NCI-H226 (cell line): ENCODE data around the gene SMIM31.

Experiments used
- DNase-seq: peaks from one replicate; pipeline ENCODE4 v3.0.0-alpha.2; 2015

The SMIM31 gene

DNA sequence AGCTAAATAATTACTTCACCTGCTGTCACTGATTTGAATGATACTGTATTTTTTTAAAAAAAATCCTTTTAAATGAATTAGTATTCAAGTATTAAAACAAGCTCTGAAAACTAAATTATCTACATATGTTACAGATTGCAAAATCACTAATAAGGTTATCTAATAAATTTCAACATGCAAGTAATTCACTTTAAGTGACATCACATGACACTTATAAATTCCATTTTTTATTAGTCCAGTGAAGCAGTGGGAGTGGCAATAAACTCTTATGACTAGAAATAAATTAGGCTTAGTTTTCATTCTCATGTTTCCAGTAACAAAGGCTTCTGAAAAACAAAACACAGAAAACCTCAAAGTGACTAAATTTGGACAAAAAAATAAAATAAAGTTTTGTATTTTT is 36.3 kb downstream of the SMIM31 start:
- DNase-seq: no peak

DNA sequence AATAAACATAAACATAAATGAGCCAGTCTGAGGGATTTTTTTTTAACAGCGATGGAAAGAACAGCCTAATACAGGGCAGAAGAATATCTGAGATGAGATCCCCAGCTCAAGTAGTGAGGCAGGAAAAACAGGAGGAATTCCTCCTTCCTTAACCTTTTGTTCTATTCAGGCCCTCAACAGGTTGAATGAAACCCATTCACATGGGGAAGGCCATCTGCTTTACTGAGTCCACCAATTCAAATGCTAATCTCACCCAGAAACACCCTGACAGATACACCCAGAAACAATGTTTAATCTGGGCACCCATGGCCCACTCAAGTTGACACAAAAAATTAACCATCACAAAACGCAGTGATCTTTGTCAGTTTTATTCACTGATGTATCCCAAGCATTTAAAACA is 45.5 kb downstream of the SMIM31 start:
- DNase-seq: no peak

DNA sequence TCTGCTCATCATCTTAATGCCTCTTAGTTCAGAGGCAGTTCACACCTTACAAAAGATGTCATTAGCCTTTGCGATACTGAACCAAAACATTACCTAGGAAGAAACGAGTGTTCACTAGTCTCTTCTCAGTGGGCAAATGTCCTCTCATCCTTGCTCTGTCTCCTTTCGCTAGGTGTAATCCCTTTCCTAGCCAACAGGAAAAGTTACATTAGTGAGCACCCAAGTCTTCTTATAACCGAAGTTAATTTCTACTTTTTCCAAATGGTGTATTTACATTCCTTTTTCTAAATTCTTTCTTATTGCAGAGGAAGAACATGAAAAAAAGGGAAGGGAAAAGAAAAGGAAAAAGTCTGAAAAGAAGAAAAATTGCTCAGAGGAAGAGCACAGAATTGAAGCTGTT is 46.9 kb downstream of the SMIM31 start:
- no peak for DNase-seq

DNA sequence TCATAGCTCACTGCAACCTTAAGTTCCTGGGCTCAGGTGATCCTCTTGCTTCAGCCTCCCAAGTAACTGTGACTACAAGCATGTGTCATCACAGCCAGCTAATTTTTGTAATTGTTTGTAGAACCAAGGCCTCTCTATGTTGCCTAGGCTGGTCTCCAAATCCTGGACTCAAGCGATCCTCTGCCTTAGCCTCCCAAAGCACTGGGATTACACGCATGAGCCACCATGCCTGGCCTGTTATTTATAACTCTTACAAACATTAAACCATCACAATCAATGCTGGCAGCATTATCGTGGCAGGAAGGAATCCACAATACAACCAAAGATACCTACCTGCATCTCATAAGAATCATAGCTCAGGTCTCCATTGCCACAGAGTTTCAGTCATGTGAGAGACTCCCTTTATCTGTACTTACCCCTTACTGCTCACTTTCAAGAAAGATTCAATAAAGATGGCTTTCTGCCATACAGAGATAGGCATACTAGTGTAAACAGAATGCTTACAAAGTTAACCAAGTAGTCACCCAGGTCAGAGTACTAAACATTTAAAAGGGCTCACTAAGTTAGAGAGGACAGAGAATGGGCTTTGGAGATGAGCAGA is 48.5 kb downstream of the SMIM31 start:
- DNase-seq: no peak

DNA sequence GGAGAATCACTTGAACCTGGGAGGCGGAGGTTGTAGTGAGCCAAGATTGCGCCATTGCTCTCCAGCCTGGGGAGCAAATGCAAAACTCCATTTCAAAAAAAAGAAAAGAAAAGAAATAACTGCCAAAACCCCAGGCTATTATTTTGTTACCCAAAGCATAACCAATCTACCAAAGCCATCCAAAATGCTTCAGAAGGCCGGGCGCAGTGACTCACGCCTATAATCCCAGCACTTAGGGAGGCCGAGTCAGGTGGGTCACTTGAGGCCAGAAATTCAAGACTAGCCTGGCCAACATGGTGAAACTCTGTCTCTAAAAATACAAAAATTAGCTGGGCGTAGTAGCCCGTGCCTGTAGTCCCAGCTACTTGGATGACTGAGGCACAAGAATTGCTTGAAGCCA is 49.8 kb downstream of the SMIM31 start:
- no peak for DNase-seq

DNA sequence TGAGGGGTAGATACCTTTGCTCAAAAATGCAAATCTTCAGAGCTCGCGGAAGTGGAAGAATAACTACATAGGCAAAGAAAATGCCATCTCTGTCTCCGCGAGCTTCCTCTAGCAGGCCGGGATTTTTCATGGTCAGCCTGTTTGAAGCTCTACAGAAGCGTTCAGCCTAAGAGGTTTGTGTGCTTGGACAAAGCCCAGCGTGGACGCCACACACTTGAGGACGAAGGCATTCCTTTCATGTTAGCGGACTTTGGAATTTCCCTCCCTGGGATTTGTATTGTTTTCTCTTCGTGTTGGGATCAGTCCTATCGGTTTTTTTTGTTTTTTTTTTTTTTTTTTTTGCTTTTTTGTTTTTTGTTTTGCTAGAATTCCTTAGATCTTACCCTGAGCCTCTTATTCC is 53.7 kb downstream of the SMIM31 start:
- DNase-seq: no peak

DNA sequence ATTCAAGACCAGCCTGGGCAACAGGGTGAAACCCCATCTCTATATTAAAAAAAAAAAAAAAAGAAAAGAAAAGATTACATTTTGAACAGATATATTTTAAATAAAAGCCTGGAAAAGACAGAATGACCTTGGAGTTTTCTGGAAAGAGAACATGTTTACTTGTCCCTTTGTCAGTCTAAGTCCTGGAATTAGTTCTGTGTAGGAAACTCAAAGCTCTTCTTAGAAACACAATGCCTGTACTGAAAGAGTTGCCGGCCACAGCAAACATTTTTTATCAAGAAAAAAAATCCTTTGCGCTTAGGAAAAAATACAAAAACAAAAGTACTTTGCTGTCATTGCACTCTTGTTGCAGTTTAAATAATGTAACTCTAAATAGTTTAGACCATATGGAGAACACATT is 59.6 kb downstream of the SMIM31 start:
- DNase-seq: no peak

DNA sequence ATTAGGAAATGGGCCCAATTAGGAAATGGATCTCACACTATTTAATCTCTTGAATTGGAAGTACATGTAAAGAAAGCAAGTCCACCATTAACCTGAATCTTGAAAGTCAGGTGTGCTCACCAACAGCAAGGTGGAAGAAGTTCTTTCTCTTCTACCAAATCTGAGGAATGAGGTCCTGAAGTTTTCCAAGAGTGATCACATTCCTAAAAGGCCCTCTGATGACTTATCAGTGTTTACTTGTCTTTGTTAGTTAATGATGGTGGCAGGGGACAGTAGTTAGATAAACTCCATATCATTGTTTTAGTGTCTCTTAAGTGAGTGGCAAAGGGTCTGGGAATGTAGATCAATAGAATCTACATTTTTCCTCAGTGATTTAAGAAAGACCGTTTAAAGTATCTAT is 61.8 kb downstream of the SMIM31 start:
- no peak for DNase-seq

DNA sequence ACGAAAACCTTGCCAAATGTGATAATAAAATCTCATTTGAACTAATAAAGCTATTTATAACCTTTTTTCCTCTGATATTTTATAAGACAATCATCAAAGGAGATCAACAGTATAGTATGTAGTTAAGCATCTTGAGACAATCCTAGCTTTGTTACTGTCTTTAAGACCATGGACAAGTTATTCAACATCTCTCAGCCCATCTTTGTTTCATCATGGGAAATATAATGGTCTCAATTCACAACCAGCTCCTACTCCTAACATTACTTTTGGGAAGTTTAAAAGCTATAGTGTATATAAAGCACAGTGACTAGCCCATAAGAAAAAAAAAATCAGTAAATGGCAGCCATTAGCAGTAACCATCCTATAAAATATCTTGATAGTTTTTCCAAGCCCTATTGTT is 65.4 kb downstream of the SMIM31 start:
- DNase-seq: no peak

DNA sequence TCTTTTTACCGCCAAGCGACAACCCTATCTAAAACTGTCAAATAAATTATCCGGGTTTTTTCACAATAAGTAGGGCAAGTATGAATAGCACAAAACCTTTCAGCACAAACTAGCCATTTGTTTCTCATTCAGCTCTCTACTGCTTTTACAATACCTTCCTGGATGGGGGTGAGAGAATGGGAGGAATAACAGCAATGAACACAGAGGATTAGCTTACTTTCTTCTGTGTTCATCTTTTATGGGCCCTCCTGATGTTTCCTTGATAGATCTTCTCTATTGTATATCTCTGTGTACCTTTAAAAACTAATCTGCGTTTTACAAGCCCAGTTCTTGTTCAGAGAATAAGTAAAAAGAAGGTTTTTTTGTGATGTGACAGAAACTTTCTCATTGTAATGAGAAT is 67.8 kb downstream of the SMIM31 start:
- DNase-seq: no peak

DNA sequence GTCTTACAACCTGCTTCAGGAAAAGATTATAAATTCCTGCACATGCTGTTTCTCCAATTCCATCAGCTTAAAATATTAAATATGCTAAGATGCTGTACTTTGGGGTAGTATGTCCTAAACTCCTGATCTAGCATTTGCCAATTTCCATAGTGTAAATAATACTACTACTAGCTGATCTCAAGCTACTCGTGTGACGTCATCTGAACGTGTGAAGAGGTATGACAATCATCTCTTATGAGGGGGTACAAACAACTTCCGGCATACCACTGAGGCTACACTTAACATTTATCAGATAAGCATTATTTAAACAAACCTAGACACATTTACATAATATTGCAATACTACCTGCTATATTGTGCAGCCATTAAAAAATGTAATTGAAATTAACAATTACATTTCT is 70.7 kb downstream of the SMIM31 start:
- DNase-seq: no peak

DNA sequence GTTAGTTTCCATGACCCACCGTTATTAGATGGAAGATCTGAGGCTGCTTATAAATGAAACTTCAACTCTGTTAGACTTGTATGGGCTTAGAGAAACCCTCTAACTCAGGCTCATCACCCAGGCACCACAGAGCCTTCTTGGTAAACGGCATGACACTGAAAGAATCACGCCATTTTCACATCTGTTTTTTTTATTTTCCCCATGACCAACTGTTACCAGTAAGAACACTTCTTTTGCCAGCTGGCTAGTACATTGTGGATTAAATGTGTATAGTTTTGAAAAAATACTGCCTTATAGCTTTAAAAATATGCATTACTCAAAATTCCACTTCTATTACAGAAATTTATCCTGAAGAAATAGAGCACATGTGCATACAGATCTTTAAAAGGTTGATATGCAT is 75.0 kb downstream of the SMIM31 start:
- DNase-seq: no peak

DNA sequence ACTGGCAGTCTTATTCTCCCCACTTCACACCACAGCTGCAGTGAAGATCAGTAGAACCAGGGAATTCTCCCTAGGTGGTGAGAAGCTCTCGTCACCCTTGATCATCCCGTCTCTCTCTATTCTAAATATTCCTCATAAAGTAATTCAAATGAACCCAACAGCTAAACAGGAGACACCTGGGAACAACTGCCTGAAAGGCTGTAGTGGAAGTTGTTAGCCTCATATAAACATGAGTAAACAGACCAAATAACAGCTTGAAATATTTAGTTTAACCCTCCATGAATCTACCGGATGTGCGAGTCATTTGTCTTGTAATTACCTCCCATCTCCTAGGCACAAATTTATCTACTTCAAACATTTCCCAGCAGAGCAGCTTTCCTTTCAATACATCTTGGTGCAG is 92.6 kb downstream of the SMIM31 start:
- no peak for DNase-seq

DNA sequence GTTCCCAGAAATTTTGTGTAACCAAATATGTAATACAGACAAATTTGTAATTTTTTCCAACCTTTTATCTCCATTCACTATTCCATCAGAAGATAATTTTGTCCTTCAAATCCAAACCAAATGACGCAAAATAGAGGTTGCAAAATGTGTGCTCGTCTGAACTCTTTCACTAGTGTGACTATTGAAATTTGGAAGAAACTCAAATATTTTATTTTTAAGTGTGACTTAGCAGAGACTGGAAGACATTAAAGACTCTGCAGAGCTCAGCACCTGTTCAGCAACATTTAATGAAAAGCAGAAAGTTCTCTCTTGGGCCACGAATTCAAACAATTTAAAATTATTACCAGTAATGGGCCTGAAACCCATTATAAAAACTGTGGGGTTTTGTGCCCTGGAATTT is 93.1 kb downstream of the SMIM31 start:
- DNase-seq: no peak

DNA sequence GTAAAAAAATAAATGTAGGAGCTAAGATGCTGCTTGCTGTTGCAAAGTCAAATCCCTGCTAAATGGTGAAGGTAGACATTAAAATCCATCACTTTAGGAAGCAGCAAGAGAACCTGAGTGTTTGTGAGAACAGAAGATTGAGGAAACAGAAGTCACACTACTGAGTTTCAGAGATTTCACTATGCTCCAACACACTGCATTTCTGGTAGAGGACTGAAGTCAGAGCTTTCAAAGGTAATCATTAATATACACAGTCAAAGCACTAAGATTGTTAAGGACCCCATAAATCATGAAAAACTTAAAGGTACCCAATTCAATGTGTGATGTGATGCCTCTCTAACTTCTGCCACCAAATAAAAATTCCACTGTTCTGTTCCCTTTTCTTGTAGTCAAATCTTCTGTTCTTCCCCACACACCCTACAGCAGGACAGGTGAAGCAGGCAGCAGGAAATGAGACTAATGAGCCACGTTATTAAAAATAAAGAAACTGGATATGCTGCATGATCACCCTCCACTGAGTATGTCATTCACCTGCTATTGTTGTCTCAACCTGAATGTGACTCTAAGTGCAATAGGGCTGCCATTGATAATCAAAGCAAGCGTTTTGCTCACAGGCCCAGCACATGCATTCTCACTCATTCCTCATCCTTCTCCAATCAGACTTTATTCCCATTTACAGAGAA is 94.2 kb downstream of the SMIM31 start:
- no peak for DNase-seq
